D721Med (cell line): ENCODE results near the gene COL15A1.

ENCODE experiments used
- DNase-seq: peaks from one replicate; pipeline ENCODE4 v3.0.0; 2011; ENCODE audit warnings: low spot score; ENCODE audit not compliant: insufficient read length
- FAIRE-seq: peaks from 2 replicates; lab custom pipeline; 2011; peaks lifted over from hg19 to GRCh38; lab: Jason Lieb, UNC
- TF ChIP-seq, protein P1 (sequence below): IDR thresholded peaks from 2 replicates; pipeline ENCODE4 v1.5.1; 2012; ENCODE audit warnings: mild to moderate bottlenecking, control low read depth; ENCODE audit not compliant: insufficient read depth; ENCODE audit errors: missing control alignments

Gene COL15A1

GRCh38 chr9:99031994-99032393 is 88.3 kb downstream of the COL15A1 start:
- no peak for FAIRE-seq

DNA sequence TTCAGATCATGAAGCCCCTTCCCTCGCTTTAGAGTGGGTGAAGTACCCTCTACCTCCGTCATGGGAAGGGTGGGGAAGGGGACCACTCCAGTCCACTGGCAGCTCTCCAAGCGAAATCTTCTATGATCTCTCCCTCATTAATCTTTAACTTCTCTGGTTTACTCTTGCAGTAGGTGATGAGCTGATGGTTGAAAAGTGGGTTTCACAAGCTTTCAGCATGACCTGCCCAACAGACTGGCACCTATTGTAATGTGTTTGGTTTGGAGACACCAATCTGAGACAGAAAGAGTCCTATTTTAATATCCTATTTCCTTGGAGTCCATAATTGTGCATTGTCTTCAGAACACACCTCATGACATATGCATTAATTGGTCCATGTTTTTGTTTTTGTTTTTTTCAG is 90.4 kb downstream of the COL15A1 start:
- FAIRE-seq: no peak
- no peak for DNase-seq
- TF ChIP-seq, protein P1, sequence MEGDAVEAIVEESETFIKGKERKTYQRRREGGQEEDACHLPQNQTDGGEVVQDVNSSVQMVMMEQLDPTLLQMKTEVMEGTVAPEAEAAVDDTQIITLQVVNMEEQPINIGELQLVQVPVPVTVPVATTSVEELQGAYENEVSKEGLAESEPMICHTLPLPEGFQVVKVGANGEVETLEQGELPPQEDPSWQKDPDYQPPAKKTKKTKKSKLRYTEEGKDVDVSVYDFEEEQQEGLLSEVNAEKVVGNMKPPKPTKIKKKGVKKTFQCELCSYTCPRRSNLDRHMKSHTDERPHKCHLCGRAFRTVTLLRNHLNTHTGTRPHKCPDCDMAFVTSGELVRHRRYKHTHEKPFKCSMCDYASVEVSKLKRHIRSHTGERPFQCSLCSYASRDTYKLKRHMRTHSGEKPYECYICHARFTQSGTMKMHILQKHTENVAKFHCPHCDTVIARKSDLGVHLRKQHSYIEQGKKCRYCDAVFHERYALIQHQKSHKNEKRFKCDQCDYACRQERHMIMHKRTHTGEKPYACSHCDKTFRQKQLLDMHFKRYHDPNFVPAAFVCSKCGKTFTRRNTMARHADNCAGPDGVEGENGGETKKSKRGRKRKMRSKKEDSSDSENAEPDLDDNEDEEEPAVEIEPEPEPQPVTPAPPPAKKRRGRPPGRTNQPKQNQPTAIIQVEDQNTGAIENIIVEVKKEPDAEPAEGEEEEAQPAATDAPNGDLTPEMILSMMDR: no peak

More at GRCh38 chr9:99031994-99032393, 88.3 kb downstream of the COL15A1 start:
- no peak for DNase-seq
- TF ChIP-seq, protein P1: no peak

- TF ChIP-seq, protein P1: no peak
- FAIRE-seq (no peak), DNase-seq (no peak)
These were observed 91.6 kb downstream of the COL15A1 start for GRCh38 chr9:99035313-99035712.

DNA sequence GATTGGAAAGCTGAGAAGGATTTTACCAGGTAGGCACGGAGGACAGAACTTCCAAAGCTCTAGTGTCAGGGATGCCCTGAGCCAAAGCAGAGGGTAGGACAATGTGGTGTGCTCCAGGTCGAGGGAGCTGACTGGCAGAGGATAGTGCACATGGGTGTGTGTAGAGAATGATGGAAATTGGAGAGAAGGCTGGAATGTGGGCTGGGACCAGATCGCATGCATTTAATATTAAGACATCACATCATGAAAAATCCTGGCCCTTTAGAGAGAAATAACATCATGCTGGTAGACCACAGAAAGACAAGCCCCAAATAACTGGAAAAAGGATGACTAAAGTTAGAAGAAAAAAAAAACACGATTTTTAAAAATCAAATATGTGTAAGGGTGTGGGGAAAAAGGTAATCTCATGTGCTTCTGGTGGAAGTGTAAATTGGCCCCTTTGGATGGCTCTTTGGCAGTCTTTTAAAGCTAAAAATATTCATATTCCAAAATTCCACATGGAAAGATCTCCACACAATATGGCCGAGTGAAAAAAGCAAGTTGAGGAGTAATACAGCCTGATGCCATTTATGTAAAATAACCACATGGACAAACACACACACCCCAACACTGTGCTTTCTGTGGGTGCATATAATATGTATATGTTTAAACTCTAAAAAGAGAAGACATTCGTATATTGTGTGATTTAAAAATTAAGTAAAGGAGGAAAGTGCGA is 94.2 kb downstream of the COL15A1 start:
- TF ChIP-seq, protein P1: no peak
- DNase-seq (no peak), FAIRE-seq (no peak)

- FAIRE-seq (no peak), DNase-seq (no peak)
These were observed 94.7 kb downstream of the COL15A1 start for GRCh38 chr9:99038484-99038820.

GRCh38 chr9:99039505-99040182 is 95.9 kb downstream of the COL15A1 start:
- DNase-seq: no peak
- FAIRE-seq: no peak
- TF ChIP-seq, protein P1: no peak

More at GRCh38 chr9:99038484-99038820, 94.7 kb downstream of the COL15A1 start:
- TF ChIP-seq, protein P1: no peak
